HK-2 (cell line): ENCODE measurements around the gene DHX32.

Experiments used
- DNase-seq: peaks from one replicate; pipeline ENCODE4 v3.0.0-alpha.2; 2018; ENCODE audit not compliant: unreplicated experiment

DHX32 gene

GRCh38 chr10:125802739-125803138 lies 78.4 kb downstream of the DHX32 start:
- DNase-seq: peak; percentile 69

GRCh38 chr10:125802131-125802530 lies 79.0 kb downstream of the DHX32 start:
- peak; percentile 48 for DNase-seq

- no peak for DNase-seq
These were observed 79.5 kb downstream of the DHX32 start for GRCh38 chr10:125801574-125801973.

- no peak for DNase-seq
These were observed 81.5 kb downstream of the DHX32 start for GRCh38 chr10:125799451-125800182.

- DNase-seq: peak; percentile 46
These were observed 83.0 kb downstream of the DHX32 start for GRCh38 chr10:125797994-125798662.

- no peak for DNase-seq
These were observed 83.7 kb downstream of the DHX32 start for GRCh38 chr10:125797424-125797823.

GRCh38 chr10:125795637-125796190 lies 85.4 kb downstream of the DHX32 start:
- no peak for DNase-seq

GRCh38 chr10:125795128-125795527 lies 86.0 kb downstream of the DHX32 start:
- DNase-seq: no peak

GRCh38 chr10:125792342-125793300 lies 88.5 kb downstream of the DHX32 start:
- DNase-seq: no peak

GRCh38 chr10:125788156-125789034 lies 92.7 kb downstream of the DHX32 start:
- no peak for DNase-seq
